HPDE6-E6E7 (cell line): ENCODE data around the gene BTBD19.
"Not testable (repeated sequence)": the region's sequence is repeated elsewhere in the genome, so short reads cannot be mapped to it uniquely, and the experiment has no call there.

Source experiments
- DNase-seq: peaks from one replicate; pipeline ENCODE4 v3.0.0; 2011; ENCODE audit warnings: missing footprints; ENCODE audit errors: extremely low spot score

Gene BTBD19

DNA sequence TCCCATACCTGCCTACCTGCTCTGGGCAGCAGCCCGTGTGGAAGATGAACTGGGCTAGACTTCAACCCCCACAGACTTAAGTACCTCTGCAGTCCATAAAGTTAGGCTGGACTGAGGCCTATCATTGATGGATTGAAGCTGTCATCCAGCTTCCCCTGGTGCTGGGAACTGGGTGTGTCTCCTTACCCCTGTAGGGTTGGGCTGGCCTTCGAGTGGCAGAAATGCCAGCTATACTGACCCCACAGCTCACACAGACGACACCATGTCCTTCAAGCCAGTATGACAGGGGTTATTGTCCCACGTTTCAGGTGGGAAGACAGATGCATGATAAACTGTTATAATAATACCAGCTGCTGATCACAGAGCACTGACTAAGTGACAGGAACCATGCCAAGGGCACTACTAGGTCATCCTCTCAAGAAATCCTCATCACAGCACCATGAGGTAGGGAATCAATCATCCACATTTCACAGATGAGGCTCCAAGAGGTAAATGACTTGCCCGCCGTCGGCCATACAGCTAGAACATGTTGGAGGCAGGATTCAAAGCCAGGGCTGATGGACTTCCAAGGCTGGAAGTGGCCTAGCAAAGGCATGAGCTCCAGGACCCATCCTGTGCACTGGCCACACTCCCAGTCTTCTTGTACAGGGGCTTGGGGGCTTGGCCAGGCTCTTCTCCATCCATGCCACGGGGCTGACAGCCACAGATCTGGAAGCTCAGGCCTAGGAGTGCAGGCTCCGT lies 20.0 kb upstream of the BTBD19 start, which contains the start of gene BEST4:
TSS of gene BEST4 (minus strand) at position 51 of the 741 bp plus-strand sequence. CDS start 465 bp downstream, outside the sequence.
- DNase-seq = no peak

GRCh38 chr1:44790968-44791801 lies 17.1 kb upstream of the BTBD19 start:
- DNase-seq = no peak

DNA sequence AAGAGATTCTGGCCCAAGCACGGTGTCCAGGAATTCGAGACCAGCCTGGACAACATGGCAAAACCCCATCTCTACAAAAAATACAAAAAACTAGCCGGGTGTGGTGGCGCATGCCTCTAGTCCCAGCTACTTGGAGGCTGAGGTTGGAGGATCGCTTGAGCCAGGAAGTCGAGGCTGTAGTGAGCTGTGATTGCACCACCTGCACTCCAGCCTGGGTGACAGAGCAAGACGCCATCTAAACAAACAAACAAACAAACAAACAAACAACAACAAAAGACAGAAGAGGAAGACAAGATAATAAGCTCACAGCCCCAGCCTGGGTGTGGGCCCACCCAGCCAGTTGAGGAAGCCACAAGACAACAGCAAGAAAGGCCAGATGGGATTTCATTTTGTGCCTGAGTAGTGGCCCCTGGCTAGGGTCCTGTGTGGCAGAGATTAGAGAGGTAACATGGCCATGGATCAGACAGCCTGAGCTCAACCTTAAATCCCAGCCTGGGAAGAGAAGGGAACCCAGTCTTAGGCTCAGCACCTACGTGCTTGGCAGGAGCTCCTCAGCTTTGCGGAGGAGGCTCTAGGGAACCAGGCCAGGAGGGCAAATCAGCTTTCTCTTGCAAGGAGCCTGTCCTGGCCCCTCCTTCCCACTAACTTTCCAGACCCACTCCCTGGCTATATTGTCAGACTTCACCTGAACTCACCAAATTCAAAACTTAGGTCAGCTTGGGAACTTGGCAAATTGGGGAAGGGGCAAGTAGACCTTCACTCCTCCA lies 15.4 kb upstream of the BTBD19 start:
- DNase-seq = no peak

DNA sequence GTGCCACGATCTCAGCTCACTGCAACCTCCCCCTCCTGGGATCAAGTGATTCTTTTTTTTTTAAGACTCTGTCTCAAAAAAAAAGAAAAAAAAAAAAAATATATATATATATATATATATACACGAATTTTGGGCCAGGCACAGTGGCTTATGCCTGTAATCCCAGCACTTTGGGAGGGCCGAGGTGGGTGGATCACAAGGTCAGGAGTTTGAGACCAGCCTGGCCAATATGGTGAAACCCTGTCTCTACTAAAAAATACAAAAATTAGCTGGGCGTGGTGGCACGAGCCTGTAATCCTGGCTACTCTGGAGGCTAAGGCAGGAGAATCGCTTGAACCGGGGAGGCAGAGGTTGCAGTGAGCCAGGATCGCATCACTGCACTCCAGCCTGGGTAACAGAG lies 10.4 kb upstream of the BTBD19 start:
- not testable (repeated sequence) for DNase-seq

GRCh38 chr1:44798481-44799365 lies 9.6 kb upstream of the BTBD19 start:
- DNase-seq = no peak

GRCh38 chr1:44799770-44800584 lies 8.3 kb upstream of the BTBD19 start, which contains the start of gene PLK3:
Gene PLK3, plus strand, starts transcription at chr1:44800377. Its CDS starts 87 bp downstream, at chr1:44800464.
- peak; percentile 88 for DNase-seq

DNA sequence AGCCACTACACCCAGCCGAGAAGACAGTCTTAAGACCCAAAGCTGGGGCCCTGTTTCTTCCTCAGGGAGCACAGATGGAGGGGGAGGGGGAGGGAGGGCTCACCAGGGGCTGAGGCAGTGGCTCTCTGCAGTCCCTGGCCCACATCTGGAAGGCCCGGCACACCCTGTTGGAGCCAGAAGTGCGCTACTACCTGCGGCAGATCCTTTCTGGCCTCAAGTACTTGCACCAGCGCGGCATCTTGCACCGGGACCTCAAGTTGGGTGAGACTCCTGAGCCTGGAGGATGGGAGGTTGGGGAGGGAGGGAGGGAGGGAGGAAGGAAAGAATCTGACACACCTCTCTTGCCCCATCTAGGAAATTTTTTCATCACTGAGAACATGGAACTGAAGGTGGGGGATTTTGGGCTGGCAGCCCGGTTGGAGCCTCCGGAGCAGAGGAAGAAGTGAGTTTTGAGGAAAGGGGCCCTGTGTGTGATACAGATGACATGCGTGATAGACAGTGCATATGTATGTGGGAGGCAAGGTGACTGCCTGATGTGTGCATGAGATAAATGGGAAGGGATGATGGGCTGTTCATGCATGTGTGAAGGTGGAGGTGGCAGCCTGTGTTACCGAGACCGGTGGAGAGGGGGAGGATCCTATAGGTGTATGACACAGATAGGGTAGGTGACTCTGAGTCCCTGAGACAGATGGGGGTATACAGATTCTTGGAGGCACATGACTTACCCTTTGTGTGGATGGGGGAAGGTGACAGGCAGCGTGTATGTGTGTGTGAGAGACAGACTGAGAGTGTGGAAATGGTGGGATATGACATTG lies 6.6 kb upstream of the BTBD19 start:
- DNase-seq = no peak

DNA sequence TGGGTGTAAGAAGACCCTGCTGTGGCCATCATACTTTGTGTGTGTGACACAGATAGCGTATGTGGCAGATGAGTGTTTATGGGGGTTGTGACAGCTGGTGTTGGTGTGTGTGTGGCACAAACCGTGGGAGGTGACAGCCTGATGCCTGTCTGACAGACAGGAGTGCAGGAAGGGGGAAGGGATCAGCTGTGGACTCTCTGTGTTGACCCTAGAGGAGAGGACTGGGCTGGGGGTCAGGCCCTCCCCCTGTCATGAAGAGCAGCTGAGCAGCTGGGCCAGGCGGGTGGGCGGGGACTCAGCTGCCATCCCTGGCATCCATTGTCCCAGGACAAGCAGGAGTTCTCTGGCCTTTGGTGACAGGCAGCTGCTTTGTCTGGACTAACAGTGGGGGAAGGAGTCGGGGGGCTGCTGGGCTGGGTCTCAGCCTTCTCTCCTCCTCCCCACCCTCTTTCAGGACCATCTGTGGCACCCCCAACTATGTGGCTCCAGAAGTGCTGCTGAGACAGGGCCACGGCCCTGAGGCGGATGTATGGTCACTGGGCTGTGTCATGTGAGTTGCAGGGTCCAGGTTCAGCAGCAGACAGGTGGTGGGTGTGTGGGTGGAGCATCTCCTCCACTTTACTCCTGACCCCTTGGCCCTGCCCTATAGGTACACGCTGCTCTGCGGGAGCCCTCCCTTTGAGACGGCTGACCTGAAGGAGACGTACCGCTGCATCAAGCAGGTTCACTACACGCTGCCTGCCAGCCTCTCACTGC lies 5.8 kb upstream of the BTBD19 start:
- no peak for DNase-seq

GRCh38 chr1:44803062-44803311 lies 5.3 kb upstream of the BTBD19 start:
- DNase-seq = no peak

- DNase-seq = no peak
Observed at GRCh38 chr1:44803312-44804095, 4.8 kb upstream of the BTBD19 start.

DNA sequence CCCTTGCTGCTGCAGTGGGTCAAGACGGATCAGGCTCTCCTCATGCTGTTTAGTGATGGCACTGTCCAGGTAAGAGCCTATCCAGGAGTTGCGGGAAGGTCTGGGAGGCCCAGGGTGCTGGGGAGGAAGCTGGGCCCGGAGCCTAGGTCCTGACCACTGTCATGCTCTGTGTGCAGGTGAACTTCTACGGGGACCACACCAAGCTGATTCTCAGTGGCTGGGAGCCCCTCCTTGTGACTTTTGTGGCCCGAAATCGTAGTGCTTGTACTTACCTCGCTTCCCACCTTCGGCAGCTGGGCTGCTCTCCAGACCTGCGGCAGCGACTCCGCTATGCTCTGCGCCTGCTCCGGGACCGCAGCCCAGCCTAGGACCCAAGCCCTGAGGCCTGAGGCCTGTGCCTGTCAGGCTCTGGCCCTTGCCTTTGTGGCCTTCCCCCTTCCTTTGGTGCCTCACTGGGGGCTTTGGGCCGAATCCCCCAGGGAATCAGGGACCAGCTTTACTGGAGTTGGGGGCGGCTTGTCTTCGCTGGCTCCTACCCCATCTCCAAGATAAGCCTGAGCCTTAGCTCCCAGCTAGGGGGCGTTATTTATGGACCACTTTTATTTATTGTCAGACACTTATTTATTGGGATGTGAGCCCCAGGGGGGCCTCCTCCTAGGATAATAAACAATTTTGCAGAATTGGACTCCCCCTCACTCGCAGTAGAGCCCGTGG lies 2.9 kb upstream of the BTBD19 start:
- no peak for DNase-seq

- DNase-seq = no peak
Observed at GRCh38 chr1:44806025-44806703, 2.2 kb upstream of the BTBD19 start.

DNA sequence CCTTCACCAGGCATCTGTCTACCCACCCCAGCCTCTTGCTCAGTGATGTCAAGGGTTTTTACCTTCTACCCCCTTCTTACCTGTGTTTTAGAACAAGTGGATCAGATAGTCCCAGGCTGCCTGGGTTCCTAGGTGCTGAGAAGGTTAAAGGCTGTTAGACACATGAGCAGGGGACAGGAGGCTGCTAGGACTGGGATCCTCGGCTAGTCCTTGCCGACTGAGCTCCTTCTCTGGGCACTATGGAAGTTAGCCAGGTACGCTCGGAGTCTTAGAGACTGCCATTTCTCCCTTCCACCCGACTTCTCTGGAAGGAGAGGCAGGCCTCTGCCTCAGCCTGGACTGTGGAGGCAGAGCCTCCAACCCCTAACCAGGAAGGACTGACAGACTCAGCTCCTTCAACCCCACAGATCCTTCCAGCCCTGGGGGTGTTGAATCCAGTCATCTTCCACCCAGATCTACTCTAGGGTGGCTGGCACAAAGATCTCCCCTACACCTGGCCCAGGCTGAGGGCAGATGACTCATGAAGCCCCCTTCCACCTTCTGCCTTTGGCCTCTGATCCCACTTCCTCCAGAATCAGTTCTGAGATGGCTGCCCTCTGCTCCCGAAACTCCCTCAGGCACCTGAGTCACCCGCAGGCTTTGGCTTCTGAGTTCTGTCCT lies 1.5 kb upstream of the BTBD19 start, which contains the start of gene DYNLT4:
TSS of gene DYNLT4 (minus strand) at position 648 of the 660 bp plus-strand sequence. CDS start 683 bp downstream, outside the sequence.
- peak; percentile 54 for DNase-seq

DNA sequence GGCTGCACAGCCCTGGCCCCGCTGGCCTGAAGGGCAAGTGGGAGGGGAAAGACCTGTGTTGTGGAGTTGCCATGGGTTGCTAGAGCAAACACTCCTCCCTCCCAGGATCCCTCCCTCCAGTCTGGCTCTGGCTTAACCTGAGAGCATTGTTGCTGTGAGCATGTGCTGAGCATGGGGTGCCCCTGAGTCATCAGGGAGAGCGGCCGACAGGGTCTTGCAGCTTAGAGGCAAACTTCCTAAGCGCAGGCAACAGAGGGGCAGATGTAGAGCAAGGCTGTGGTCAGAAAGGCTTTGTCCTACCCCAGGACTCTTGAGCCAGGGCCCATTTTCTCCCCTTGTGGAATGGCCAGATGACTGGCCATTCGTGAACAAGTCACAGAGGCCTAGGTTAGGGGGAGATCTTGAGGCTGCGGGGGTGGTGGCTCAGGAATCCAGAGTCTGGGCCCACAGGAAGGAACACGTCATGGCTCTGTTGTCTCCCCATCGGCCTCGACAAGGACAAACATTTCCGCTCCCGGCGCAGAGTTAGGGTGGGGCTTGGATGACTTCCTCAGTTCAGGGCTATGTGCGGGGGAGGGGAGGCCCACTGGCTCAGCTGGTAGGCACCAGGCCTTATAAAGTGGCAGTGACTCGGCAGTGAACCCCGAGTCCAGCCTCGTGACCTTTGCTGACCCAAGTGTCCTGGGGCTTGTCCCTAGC lies 810 bp upstream of the BTBD19 start:
- DNase-seq = peak; percentile 97
